Putamen (tissue), 1 donor: ENCODE data around the gene KIT.

Experiments
- DNase-seq: peaks from one replicate; pipeline ENCODE4 v3.0.0-alpha.2; 2016; ENCODE audit warnings: low spot score

The KIT gene

DNA sequence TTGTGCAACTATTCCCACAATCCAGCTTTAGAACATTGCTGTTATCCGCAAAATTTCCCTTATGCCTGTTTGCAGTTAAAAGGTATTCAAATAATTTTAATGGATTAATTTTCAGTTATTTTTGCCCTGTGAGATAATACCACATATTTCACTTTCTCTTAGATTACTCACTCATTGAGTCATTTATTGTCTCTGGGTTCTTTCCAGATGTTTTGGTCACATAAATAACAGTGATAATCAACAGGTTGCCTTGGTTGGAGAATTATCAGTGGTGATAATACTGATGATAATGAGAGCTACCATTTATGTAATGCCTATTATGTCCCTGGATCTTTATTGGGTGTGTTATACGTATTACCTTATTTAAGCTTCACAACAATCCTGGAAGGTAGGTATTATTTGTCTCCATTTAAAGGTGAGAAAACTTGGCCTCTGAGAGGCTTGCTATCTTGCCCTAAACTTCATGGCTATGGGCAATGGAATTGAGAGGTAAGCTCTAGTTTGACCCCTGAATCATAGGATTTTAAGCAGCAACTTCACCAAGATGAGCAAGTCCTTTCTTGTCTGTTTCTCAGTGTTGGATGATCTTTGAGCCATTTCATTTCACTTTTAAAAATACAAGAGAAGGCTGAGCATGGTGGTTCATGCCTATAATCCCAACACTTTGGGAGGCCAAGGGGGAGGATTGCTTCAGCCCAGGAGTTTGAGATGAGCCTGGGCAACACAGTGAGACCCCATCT lies 87.4 kb downstream of the KIT start:
- DNase-seq = no peak

DNA sequence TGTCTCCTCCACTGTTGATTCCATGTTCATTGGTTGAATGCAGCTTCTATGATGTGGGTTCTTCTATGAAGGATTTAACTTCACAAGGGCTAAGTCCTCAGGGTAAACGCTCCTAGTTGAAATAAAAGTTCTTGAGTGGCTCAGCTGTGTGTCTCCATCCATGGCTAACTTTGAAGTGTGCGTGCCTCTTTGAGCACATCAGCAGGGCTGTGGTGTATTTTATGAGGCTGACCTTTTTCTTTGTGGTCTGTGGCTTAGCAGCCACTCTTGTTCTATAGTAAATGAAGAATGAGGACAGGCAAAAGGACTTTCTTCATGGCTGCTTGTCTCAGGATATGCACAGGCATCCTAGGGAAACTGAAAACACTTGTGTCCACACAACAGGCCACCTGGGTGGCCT lies 88.5 kb downstream of the KIT start:
- DNase-seq = no peak

DNA sequence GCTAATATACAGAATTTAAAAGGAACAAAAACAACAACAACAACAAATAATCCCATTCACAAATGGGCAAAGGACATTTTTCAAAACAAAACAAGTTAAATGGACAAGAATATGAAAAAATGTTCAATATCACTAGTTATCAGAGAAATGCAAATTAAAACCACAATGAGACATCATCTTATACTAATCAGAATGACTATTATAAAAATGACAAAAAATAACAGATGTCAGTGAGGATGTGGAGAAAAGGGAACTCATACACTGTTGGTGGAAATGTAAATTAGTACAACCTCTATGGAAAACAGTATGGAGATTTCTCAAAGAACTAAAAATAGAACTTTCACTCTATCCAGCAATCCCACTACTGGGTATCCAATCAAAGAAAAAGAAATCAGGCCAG lies 92.6 kb downstream of the KIT start:
- DNase-seq = no peak

DNA sequence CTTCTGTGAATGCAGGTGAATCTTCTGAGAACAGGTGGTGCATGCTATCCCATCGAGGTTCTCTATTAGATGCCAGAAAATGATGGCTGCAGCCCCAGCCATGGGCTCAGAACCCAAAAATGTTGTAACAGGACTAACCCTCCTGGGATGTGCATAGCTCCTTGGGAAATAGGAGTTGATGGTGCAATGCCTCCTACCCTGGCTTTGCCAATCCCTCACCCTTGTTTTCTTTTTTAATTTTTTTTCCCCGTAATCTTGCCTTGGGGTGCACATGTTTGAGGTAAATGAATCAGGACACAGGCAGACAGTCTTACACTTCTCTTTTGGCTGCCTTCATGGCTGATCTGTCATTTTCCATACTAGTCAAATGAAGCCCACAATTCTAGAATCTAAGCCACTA lies 96.6 kb downstream of the KIT start:
- no peak for DNase-seq

DNA sequence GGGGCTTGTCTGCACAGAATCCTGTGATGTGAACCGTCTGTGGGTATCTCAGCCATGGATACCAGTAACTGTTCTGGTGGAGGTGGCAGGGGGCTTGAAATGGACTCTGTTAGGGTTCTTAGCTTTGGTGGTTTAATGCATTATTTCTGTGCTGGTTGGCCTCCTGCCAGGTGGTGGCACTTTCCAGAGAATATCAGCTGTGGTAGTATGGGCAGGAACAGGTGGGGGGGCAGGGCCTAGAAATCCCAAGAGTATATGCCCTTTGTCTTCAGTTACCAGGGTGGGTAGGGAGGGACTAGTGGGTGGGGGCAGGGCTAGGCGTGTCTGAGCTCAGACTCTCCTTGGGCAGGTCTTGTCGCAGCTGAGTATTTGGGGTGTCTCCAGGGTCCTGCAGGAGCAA lies 106.7 kb downstream of the KIT start:
- DNase-seq = no peak

DNA sequence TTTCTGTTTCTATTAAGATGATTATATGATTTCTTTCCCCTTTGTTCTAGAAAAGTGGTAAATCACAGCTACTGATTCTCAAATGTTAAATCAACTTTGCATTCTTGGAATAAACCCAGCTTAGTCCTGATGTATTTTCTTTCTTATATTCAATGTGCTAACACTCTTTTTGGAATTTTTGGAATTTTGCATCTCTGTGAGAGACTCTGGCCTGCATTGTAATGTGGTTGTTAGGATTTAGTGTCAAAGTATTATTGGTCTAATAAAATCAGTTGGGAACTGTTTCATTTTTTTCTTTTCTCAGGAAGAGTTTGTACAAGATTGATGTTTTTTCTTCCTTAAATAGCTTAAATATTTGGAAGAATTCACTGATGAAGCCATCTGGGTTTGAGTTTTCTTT lies 109.6 kb downstream of the KIT start:
- DNase-seq = no peak

DNA sequence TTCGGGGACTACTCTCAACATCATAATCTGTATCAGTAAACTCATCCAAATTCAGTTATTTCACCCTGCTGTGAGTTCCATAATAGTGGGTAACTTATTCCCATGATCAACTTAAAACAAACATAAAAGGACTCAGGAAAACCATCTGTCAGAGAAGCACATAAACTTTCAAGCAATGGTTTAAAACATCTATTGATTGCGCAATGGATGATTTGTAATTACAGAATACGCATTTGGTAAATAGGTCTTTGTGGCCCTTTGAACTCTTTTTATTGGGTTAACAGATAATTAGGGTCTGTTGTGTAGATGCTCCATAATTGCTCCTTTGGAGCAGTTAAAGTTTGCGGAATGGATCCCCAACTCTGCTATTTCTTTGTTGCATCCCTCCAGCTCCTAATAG lies 115.3 kb downstream of the KIT start:
- no peak for DNase-seq

DNA sequence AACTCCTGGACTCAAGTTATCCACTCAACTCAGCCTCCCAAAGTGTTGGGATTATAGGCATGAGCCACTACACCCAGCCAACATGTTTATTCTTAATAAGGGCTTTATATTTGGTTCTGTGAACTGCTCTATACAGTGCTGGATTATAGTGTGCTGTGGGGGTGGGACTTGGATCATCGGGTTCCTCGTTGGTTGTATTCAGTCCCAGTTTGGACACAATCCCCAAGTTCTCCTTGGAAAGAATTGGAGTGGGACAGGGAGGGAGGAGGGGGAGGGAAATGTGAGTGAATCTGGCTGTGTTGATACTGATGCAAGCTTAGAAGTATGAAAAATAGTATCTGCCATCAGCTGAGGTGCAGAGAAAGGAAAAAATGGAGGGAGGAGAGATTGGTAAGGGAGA lies 121.3 kb downstream of the KIT start:
- DNase-seq = no peak

DNA sequence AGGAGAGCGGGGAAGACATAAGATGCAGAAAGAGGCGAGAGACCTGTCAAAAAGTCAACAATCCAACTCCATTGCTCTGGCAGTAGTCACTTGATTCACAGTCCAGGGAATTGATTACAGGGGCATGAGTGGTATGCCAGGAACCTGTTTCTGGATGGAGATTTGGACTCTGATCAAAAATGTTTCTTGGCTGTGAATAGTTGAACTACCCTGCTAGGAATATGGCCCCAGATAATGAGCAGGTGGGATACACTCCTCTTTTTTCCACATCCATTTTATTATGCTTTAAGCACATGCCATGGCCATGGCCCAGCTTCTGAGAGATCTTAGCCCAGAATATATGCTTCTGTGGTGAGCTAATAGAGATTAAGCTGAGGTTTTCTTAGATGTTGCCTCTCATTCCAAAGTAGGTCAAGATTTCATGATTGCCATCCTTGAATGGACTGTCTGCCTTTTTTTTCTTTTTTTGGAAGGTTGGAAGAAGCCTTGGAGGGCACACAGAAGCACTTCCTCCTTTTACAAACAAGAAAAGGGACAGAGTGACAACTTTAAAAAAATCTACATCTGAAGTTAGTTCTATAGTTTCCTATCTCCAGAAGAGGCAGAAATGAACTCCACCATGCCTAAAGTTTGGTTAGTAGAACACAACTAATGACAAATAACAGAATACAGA lies 121.9 kb downstream of the KIT start:
- no peak for DNase-seq

DNA sequence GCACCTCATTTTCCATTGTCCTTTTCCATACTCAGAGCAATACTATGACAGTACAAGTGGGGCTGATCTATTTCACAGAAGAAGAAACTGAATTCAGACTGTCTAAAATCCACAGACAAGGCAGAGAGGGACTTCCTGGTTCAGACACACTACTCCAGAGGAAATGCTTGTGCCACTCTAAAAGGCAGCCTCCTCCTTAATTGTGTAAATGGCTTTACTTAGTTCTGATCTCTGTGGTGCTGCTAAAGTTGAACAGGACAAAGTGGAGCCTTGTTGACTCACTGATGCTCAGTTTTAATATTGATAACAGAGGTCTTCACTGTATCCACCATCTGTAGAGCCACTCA lies 122.4 kb downstream of the KIT start:
- no peak for DNase-seq

DNA sequence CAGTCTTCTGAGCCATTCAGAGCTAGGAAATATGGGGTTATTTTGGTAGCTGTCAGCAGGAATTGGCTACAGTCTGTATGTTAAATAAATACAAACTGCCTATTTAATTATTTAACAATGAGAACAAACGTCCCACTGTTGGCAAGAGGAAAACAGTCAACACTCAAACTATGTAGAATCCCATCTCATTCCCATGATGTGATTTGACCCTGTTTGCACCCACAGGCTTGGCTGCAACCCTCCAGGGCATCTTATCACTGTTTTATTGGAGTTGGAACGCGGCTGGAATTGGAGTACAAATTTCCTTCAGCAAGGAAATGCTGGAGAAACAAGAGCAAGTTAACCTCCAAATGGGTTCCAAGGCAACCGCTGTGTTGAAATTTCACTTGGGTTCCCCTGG lies 124.0 kb downstream of the KIT start:
- DNase-seq = peak; percentile 53

DNA sequence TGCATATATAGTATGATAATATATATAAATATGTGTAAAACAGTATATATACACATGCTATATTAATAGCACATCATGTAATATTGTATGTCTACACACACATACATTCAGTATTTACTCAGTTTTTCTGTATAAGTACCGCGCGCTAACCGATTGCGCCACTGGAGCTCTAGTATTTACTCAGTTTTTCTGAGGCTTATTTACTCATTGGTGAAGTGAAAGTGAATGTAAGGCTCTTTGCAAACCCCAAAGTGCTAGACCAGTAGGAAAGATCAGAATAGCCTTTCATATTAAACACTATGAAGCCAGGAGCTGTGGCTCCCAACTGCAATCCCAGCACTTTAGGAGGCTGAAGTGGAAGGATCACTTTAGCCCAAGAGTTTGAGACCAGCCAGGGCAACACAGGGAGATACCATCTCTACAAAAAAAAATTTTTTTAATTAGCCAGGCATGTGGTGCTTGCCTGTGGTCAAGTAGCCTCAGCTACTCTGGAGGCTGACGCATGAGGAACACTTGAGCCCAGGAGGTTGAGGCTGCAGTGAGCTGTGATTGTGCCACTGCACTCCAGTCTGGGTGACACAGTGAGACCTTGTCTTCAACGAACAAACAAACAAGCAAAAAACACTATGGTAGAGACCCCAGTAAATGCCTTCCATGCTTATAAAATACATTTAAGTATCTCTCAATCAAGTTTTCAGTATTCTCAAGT lies 125.8 kb downstream of the KIT start:
- no peak for DNase-seq

DNA sequence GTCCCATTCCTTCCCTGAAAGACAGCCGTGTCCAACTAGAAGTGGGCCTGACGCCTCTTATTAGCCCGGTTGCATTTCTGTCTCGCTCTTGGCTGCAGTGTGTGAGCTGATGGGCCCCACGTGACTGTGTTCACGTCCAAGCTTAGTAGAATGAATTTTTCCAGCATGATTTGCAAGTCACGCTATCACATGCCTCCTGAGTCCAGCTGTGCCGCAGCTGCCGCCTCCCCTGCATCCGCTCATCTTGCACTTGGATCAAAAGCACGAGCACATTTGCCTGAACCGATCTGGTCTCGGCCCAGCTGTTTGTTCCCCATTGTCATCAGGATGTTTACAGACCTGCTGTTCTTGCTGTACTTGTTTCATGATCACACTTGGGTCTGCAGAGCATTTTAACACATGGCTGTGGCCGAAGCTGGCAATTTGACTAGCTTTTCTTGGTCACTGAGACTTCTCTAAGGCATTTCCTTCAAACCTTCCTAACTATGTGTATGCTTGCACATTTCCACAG lies 126.5 kb downstream of the KIT start:
- DNase-seq = peak; percentile 92
